ENCODE results near the gene FTCD. TPM values are rescaled to one million over a fixed set of nuclear protein-coding genes. Genes with fewer than 3 reads are reported as not detected.
"Not testable (repeated sequence)": the region's sequence is repeated elsewhere in the genome, so short reads cannot be mapped to it uniquely, and the experiment has no call there.

The FTCD gene
- total and polyA plus RNA-seq, 5 experiments from 2014 or later: 2.1 to 2.2 TPM; not detected in 3

GRCh38 chr21:46176443-46177129, 21.2 kb upstream of the FTCD start:
- POLR2A ChIA-PET, H3K27ac Mint-ChIP-seq, ATAC-seq, H3K27me3 Mint-ChIP-seq, H3K4me3 Mint-ChIP-seq, H3K4me1 Mint-ChIP-seq, DNase-seq: not testable (repeated sequence)
- Mint-ChIP-seq H3K9me3 (peaks cover 0 to 37% (median 29%) of the 10 kb centered on the region in 9 donors), H3K36me3 (peaks cover 8 to 14% (median 12%) of the 10 kb centered on the region in 3 donors)

GRCh38 chr21:46173573-46173972, 18.2 kb upstream of the FTCD start:
- Mint-ChIP-seq H3K4me3 (no peak overlapping the region), H3K27ac (peak overlapping the region in 4 of 10 donors; percentile 21 to 79 (median 54)), H3K27me3 (peaks cover 0 to 6% (median 0%) of the 10 kb centered on the region in 5 donors), H3K9me3 (peaks cover 0 to 37% (median 29%) of the 10 kb centered on the region in 9 donors), H3K36me3 (peaks cover 5 to 14% (median 12%) of the 10 kb centered on the region in 3 donors), H3K4me1 (peaks cover 5 to 13% (median 7%) of the 10 kb centered on the region in 4 donors)
- POLR2A ChIA-PET: no interaction called here
- no peak for ATAC-seq
- DNase-seq: no peak

GRCh38 chr21:46172863-46173528, 17.6 kb upstream of the FTCD start:
- H3K9me3 Mint-ChIP-seq: peaks cover 0 to 37% (median 29%) of the 10 kb centered on the region in 9 donors
- DNase-seq (no peak), ATAC-seq (no peak)
- H3K27me3 Mint-ChIP-seq: peaks cover 0 to 6% (median 0%) of the 10 kb centered on the region in 5 donors
- peaks cover 5 to 14% (median 12%) of the 10 kb centered on the region in 3 donors for H3K36me3 Mint-ChIP-seq
- no peak overlapping the region for H3K4me3 Mint-ChIP-seq
- H3K27ac Mint-ChIP-seq: peak overlapping the region in 6 of 10 donors; percentile 21 to 79 (median 46)
- POLR2A ChIA-PET: interaction anchor here (0.8 kb wide), 1 partner anchor 12 kb away, joined by 3 read pairs; no protein-coding TSS in a partner anchor
- H3K4me1 Mint-ChIP-seq: peaks cover 5 to 13% (median 7%) of the 10 kb centered on the region in 4 donors

- Mint-ChIP-seq H3K9me3 (peaks cover 0 to 37% (median 29%) of the 10 kb centered on the region in 9 donors), H3K36me3 (peaks cover 8 to 14% (median 12%) of the 10 kb centered on the region in 3 donors), H3K27me3 (peaks cover 0 to 6% (median 0%) of the 10 kb centered on the region in 5 donors), H3K27ac (peak overlapping the region in 5 of 10 donors; percentile 18 to 59 (median 48)), H3K4me3 (no peak overlapping the region), H3K4me1 (peaks cover 5 to 13% (median 7%) of the 10 kb centered on the region in 4 donors)
- ATAC-seq: no peak
- POLR2A ChIA-PET: interaction anchor here (0.8 kb wide), 1 partner anchor 13 kb away, joined by 3 read pairs; no protein-coding TSS in a partner anchor
- no peak for DNase-seq
These were observed 16.9 kb upstream of the FTCD start for GRCh38 chr21:46171996-46172862.

- Mint-ChIP-seq H3K27ac (peak overlapping the region in 8 of 10 donors; percentile 32 to 83 (median 72)), H3K4me1 (peaks cover 5 to 13% (median 7%) of the 10 kb centered on the region in 4 donors), H3K4me3 (no peak overlapping the region), H3K27me3 (peaks cover 0 to 6% (median 0%) of the 10 kb centered on the region in 5 donors), H3K9me3 (peaks cover 0 to 33% (median 29%) of the 10 kb centered on the region in 9 donors), H3K36me3 (peaks cover 8 to 14% (median 12%) of the 10 kb centered on the region in 3 donors)
- no peak for DNase-seq
- no peak for ATAC-seq
- POLR2A ChIA-PET: no interaction called here
These were observed 16.2 kb upstream of the FTCD start for GRCh38 chr21:46171585-46171984.

- DNase-seq: peak in 7 of 10 donors; percentile 32 to 71 (median 41)
These were observed 15.2 kb upstream of the FTCD start for GRCh38 chr21:46170436-46171193.

GRCh38 chr21:46168659-46169386, 13.4 kb upstream of the FTCD start:
- Mint-ChIP-seq H3K4me1 (peaks cover 5 to 13% (median 7%) of the 10 kb centered on the region in 4 donors), H3K9me3 (peaks cover 0 to 10% (median 5%) of the 10 kb centered on the region in 9 donors), H3K27ac (peak overlapping the region in 1 of 10 donors; percentile 16), H3K4me3 (no peak overlapping the region), H3K36me3 (peaks cover 0 to 10% (median 9%) of the 10 kb centered on the region in 3 donors), H3K27me3 (no peaks in the 10 kb centered on the region)
- POLR2A ChIA-PET: no interaction called here
- no peak for ATAC-seq
- no peak for DNase-seq

More at GRCh38 chr21:46170436-46171193, 15.2 kb upstream of the FTCD start:
- H3K27me3 Mint-ChIP-seq, POLR2A ChIA-PET: not testable (repeated sequence)
- peaks cover 0 to 26% (median 23%) of the 10 kb centered on the region in 9 donors for H3K9me3 Mint-ChIP-seq
- ATAC-seq: peak; percentile 57 to 76
- peaks cover 5 to 13% (median 7%) of the 10 kb centered on the region in 4 donors for H3K4me1 Mint-ChIP-seq
- peak overlapping the region; percentile 32 to 88 (median 80) for H3K27ac Mint-ChIP-seq
- H3K36me3 Mint-ChIP-seq: peaks cover 10 to 14% (median 12%) of the 10 kb centered on the region in 3 donors
- peak overlapping the region in 1 of 10 donors; percentile 6 for H3K4me3 Mint-ChIP-seq

GRCh38 chr21:46168238-46168637, 12.9 kb upstream of the FTCD start:
- Mint-ChIP-seq H3K36me3 (peaks cover 0 to 10% (median 3%) of the 10 kb centered on the region in 3 donors), H3K27ac (peak overlapping the region in 1 of 10 donors; percentile 63)
- POLR2A ChIA-PET: no interaction called here

GRCh38 chr21:46165098-46165497, 9.7 kb upstream of the FTCD start:
- Mint-ChIP-seq H3K27ac (no peak overlapping the region), H3K27me3 (peaks cover 0 to 12% (median 0%) of the 10 kb centered on the region in 5 donors), H3K36me3 (peaks cover 0 to 10% (median 3%) of the 10 kb centered on the region in 3 donors), H3K4me3 (no peak overlapping the region), H3K4me1 (peaks cover 0 to 6% (median 0%) of the 10 kb centered on the region in 4 donors), H3K9me3 (no peaks in the 10 kb centered on the region)
- no peak for ATAC-seq
- DNase-seq: no peak
- POLR2A ChIA-PET: no interaction called here

More at GRCh38 chr21:46168238-46168637, 12.9 kb upstream of the FTCD start:
- H3K9me3 Mint-ChIP-seq: peaks cover 0 to 4% (median 0%) of the 10 kb centered on the region in 9 donors
- no peak for ATAC-seq
- no peak for DNase-seq
- peaks cover 0 to 5% (median 0%) of the 10 kb centered on the region in 5 donors for H3K27me3 Mint-ChIP-seq
- H3K4me3 Mint-ChIP-seq: no peak overlapping the region
- peaks cover 5 to 13% (median 7%) of the 10 kb centered on the region in 4 donors for H3K4me1 Mint-ChIP-seq

- Mint-ChIP-seq H3K9me3 (no peaks in the 10 kb centered on the region), H3K36me3 (peaks cover 0 to 10% (median 3%) of the 10 kb centered on the region in 3 donors), H3K4me3 (no peak overlapping the region), H3K27ac (peak overlapping the region in 1 of 10 donors; percentile 35), H3K27me3 (peaks cover 0 to 12% (median 0%) of the 10 kb centered on the region in 5 donors), H3K4me1 (peaks cover 0 to 2% (median 0%) of the 10 kb centered on the region in 4 donors)
- ATAC-seq: no peak
- POLR2A ChIA-PET: no interaction called here
- DNase-seq: no peak
These were observed 8.0 kb upstream of the FTCD start for GRCh38 chr21:46163380-46163779.

All from naive thymus-derived CD8-positive, alpha-beta T cell (primary cell).